ENCODE results near the gene ALOX12B. TPM values are rescaled to one million over a fixed set of nuclear protein-coding genes. Genes with fewer than 3 reads are reported as not detected.

ALOX12B gene
- total RNA-seq, 4 donors from 2014 or later: not detected

- Histone ChIP-seq H3K9me3 (no peaks in the 10 kb centered on the region), H3K27me3 (peaks cover 5% of the 10 kb centered on the region), H3K27ac (no peak overlapping the region), H3K4me3 (replicated peaks in 1 of 3) (peak overlapping the region in 1 of 3 donors; percentile 42), H3K4me1 (peaks cover 48 to 56% of the 10 kb centered on the region in 2 donors), H3K36me3 (no peaks in the 10 kb centered on the region)
- TF ChIP-seq POLR2A (IDR thresholded peaks at IDR 0.05): no peak
- no peak for TF ChIP-seq CTCF (IDR thresholded peaks at IDR 0.05)
- intact Hi-C loops (cut with DNase I): loop anchor here (10.0 kb wide), 2 partner anchors 60 to 100 kb away; no protein-coding TSS in a partner anchor
- no peak for DNase-seq
- 5% methylated on average over 17 to 24 of the region's 24 CpGs for WGBS, 2 donors
Observed at GRCh38 chr17:8124350-8125153, 37.0 kb upstream of the ALOX12B start.

- Histone ChIP-seq H3K27me3 (peaks cover 5% of the 10 kb centered on the region), H3K4me1 (peaks cover 48 to 56% of the 10 kb centered on the region in 2 donors), H3K27ac (peak within 1 kb of the TSS in 1 of 3 donors; percentile 52), H3K36me3 (no peaks in the 10 kb centered on the region), H3K4me3 (replicated peaks in 1 of 3) (peak within 1 kb of the TSS in 1 of 3 donors; percentile 42), H3K9me3 (no peaks in the 10 kb centered on the region)
- intact Hi-C loops (cut with DNase I): loop anchor here (10.0 kb wide), 2 partner anchors 61 to 101 kb away; no protein-coding TSS in a partner anchor
- WGBS, 2 donors: 2% methylated on average over 24 to 28 of the region's 29 CpGs
- peak in 1 of 2 donors; percentile 36 for DNase-seq
- no peak for TF ChIP-seq CTCF (IDR thresholded peaks at IDR 0.05)
- TF ChIP-seq POLR2A (IDR thresholded peaks at IDR 0.05): no peak
Observed at GRCh38 chr17:8123695-8124349, 36.3 kb upstream of the ALOX12B start, which contains the start of gene HES7. Gene HES7 (minus strand): TSS chr17:8124106. CDS start chr17:8124084, 22 bp downstream.

DNA sequence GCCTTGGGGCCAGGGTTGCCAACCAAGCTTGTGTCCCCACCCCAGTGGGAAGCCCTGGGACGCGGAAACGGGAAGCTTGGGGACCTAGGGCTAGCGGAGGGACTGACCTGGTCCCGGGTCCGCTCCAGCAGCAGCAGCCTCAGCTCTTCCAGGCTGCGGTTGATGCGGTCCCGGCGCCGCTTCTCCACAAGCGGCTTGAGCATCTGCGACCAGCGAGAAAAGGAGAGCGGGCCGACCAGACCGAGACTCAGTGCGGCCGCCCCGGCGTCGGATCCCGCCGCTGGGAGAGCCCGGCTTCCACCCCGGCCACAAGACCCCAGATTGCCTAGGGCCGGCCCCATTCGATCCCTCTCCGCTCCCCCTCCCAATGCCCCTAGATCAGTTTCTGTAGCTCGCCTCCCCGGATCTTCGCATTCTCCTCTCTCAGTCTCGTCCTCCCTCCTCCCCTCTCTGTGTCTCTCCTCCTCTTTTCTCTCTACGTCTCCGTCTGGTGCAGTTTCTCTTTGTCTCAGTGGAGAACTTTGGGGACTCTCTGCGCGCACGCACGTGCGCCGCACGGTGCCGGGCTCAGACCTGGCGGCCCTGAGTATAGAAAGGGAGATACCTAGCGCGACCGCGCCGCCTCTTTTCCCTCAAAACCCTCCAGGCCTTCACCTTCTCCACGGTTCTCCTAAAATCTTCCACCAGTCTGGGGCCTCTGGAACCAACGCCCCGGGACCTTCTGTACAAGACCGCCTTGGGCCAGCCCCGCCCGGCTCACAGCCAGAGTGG lies 35.6 kb upstream of the ALOX12B start:
- intact Hi-C loops (cut with DNase I): loop anchor here (10.0 kb wide), 2 partner anchors 62 to 102 kb away; no protein-coding TSS in a partner anchor
- 1 to 2% methylated on average over 35 to 50 of the region's 55 CpGs for WGBS, 2 donors
- Histone ChIP-seq H3K9me3 (no peaks in the 10 kb centered on the region), H3K4me3 (replicated peaks in 1 of 3) (peak overlapping the region in 1 of 3 donors; percentile 42), H3K4me1 (peaks cover 53 to 60% of the 10 kb centered on the region in 2 donors), H3K36me3 (no peaks in the 10 kb centered on the region), H3K27me3 (peaks cover 5% of the 10 kb centered on the region), H3K27ac (peak overlapping the region in 1 of 3 donors; percentile 52)
- peak; percentile 43 to 55 for DNase-seq
- TF ChIP-seq POLR2A (IDR thresholded peaks at IDR 0.05) (no peak), CTCF (IDR thresholded peaks at IDR 0.05) (no peak)

DNA sequence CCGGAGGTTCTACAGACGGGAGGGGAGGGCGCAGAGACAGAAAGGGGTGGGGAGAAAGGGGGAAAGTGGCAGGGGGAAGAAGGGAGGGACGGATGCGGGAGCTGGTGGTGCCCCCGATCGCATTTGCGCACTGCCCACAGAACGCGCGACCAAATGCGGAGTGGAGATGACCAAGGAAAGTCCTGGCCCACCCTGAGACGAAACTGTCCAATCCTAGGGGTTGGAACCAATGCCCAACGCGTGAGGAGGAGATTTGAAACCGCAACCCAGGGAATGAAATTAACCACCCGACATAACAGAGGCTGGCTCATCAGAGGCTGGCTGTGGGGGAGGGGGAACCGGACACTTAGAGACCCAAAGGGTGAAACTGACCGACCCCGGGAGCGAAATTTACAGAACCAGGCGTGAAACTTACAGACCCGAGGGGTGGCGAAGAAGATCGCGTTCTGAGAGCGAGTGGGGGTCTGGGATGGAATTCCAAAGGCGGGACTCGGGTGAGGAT lies 35.0 kb upstream of the ALOX12B start:
- Histone ChIP-seq H3K36me3 (no peaks in the 10 kb centered on the region), H3K27me3 (peaks cover 5% of the 10 kb centered on the region), H3K4me3 (replicated peaks in 1 of 3) (peak overlapping the region in 1 of 3 donors; percentile 42), H3K27ac (peak overlapping the region in 1 of 3 donors; percentile 63), H3K4me1 (peaks cover 58 to 66% of the 10 kb centered on the region in 2 donors), H3K9me3 (no peaks in the 10 kb centered on the region)
- TF ChIP-seq POLR2A (IDR thresholded peaks at IDR 0.05) (no peak), CTCF (IDR thresholded peaks at IDR 0.05) (no peak)
- no peak for DNase-seq
- WGBS, 2 donors: 1% methylated on average over 29 of the region's 29 CpGs
- intact Hi-C loops (cut with DNase I): loop anchor here (10.0 kb wide), 2 partner anchors 62 to 102 kb away; no protein-coding TSS in a partner anchor

Data from thyroid gland (tissue), 4 donors.